HG03135 (cell line): ENCODE data around the gene RPRML.
"Not testable (repeated sequence)": the region's sequence is repeated elsewhere in the genome, so short reads cannot be mapped to it uniquely, and the experiment has no call there.

ENCODE experiments used
- ATAC-seq: cut with Tn5 transposase; IDR thresholded peaks from one replicate; pipeline ENCODE4 v1.9.1; 2021; ENCODE audit warnings: mild to moderate bottlenecking, moderate library complexity; ENCODE audit not compliant: unreplicated experiment

Gene RPRML

GRCh38 chr17:46979147-46979863 lies at the start of gene RPRML:
RPRML (minus strand) TSS chr17:46979253; CDS start chr17:46979007, 246 bp downstream.
- no peak for ATAC-seq

GRCh38 chr17:47016966-47017365 lies 37.9 kb upstream of the RPRML start:
- ATAC-seq: not testable (repeated sequence)

DNA sequence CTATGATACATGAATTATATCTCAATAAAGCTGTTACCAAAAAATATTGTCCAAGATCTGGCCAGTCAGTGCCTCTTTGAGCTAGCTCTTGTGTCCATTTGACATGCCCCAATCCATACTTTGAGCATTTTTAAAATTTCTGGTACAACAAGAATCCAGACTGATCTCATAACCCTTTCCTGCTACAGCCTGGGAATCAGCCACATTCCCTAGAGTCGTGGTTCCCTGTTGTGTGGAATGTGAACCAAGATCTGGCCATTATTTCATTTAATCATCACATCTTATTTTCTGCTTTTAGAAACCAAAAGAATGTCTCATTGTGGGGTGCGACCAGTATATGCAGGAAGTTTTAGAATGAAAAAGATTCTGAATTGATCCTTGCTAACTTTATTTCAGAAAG lies 34.3 kb upstream of the RPRML start:
- ATAC-seq: no peak

DNA sequence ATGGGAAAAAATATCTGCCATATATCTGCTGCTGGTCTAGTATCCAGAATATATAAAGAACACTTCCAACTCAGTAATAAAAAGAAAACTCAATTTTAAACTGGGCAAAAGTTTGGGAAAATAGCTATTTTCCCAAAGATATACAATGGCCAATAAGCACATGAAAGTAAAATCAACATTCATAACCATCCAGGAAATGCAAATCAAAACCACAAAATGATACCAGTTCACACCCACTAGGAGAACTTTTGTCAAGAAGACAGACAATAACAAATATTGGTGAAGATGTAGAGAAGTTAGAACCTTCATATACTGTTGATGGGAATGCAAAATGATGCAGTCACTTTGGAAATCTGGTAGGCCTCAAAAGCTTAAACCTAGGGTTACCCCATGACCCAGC lies 33.4 kb upstream of the RPRML start:
- no peak for ATAC-seq

GRCh38 chr17:47009759-47010594 lies 30.9 kb upstream of the RPRML start:
- ATAC-seq: no peak

GRCh38 chr17:47004906-47005305 lies 25.9 kb upstream of the RPRML start:
- ATAC-seq: no peak

DNA sequence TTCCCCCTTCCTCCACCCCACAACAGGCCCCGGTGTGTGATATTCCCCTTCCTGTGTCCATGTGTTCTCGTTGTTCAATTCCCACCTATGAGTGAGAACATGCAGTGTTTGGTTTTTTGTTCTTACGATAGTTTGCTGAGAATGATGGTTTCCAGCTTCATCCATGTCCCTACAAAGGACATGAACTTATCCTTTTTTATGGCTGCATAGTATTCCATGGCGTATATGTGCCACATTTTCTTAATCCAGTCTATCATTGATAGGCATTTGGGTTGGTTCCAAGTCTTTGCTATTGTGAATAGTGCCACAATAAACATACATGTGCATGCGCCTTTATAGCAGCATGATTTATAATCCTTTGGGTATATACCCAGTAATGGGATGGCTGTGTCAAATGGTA lies 24.8 kb upstream of the RPRML start:
- not testable (repeated sequence) for ATAC-seq

- no peak for ATAC-seq
These were observed 17.0 kb upstream of the RPRML start for GRCh38 chr17:46995841-46996571.

- no peak for ATAC-seq
These were observed 15.9 kb upstream of the RPRML start for GRCh38 chr17:46994993-46995392.

GRCh38 chr17:46991617-46992016 lies 12.6 kb upstream of the RPRML start:
- no peak for ATAC-seq

DNA sequence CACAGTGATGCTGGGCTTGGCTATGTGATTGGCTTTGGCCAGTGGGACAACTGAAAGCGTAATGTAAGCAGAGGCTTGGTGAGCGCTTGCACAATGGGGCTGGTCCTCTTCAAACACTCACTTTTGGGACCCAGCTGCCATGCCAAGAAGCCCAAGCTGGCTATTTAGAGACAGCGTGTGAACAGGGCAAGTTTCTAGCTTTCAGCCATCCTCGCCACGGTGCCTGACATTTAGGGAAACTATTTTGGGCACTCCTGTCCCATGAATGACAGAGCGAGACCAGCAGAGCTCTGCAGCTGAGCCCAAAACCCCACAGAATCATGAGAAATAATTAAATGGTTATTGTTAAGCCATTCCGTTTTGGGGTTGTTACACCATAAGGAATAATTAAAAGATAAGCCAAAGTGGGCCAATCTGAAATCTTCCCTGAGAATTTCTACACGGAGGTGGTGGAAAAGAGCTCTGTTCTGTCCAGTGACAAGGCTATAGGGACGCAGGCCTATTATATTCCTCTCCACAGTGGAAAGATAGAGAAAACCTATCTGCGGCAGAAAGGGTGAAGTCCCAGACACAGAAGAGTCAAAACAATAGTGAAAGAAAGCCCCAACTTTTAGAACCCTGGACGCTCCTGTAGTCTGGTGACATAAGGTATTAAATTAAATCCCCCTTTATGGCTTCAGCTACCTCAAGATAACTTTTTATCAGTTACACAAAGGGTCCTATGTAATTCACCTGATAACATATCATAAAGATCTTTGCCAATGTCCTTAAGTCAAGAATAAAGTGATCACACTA lies 10.8 kb upstream of the RPRML start:
- ATAC-seq: no peak

DNA sequence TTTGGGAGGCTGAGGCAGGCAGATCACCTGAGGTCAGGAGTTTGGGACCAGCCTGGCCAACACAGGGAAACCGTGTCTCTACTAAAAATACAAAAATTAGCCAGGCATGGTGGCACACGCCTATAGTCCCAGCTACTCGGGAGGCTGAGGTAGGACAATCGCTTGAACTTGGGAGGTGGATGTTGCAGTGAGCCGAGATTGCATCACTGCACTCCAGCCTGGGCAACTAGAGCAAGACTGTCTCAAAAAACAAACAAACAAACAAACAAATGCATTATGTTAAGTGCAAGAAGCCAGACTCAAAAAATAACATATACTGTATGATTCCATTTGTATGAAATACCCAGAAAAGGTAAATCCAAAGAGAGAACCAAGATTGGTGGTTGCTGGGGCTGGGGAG lies 8.9 kb upstream of the RPRML start:
- not testable (repeated sequence) for ATAC-seq

- no peak for ATAC-seq
These were observed 7.3 kb upstream of the RPRML start for GRCh38 chr17:46986366-46986765.

DNA sequence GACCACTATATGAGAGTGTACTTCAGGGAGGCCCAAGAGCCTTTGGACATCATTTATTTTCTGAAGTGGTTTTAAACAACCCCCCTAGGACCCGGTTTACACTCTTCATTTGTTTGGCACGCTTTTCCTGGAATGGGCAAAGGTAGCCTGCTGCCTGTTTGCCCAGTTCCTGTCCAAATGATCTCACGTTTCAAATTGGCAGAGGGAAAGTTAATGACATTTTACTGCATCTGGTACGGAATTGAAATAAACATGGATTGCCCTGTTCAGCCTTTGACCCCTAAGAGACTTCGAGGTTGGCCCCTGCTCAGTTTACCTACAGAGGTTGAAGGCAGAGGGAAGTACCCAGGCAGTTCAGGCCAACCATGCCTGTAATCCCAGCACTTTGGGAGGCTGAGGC lies 5.8 kb upstream of the RPRML start:
- no peak for ATAC-seq

- no peak for ATAC-seq
These were observed 5.3 kb upstream of the RPRML start for GRCh38 chr17:46984341-46984740.

- no peak for ATAC-seq
These were observed 4.7 kb upstream of the RPRML start for GRCh38 chr17:46983782-46984181.

DNA sequence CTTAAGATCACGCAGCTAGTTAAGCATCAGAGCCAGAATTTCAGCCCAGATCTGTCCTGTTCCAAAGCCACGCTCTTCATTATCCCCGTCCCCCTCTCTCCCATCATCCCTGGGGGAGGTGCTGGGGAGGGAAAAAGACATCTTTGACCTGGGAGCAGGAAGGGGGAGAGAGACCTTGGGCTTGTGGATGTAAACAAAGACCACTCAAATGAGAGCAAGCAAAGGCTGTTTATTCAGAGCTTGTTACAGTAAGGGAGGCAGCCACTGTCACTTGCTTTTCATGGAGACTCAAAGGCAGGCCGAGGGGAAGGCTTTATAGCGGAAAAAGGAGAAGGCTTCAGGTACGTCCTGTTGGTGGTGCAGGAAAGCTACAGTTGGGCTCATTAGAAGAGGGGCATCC lies 3.5 kb upstream of the RPRML start:
- no peak for ATAC-seq

- ATAC-seq: no peak
These were observed 435 bp downstream of the RPRML start for GRCh38 chr17:46978489-46979146.

DNA sequence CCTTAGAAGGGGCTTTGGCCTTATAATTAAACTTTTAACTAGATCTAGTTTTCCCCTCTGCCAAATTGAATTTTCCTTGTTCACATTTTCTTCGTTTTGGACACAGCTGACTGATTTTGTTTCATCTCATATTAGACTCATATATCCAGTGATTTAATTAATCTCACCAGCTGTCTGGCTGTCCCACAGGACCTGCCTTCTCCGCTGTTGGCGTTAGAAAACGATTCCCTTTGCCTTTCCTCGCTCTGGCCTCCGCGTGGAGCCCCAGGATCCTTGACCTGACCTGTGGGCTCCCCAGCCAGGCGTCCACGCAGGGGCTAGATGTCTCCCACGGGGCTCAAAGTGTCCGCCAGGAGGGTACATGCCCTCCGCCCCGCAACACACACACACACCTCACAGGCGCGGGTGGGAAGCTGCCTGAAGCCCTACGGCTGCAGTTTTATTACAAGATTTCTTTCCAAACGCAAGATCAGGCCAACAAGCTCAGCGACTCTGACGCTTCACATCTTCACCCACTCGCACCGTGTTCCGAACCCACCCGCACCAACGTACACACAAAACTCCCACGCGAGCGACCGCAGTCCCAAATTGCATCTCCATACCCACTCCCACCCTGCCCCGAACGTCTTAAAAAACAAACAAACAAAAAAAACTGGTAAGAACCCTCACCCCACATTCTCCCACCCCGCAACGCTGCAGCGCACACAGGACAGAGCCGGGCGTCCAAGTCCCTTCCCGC lies 1.1 kb downstream of the RPRML start:
- ATAC-seq: no peak

- ATAC-seq: no peak
These were observed 1.7 kb downstream of the RPRML start for GRCh38 chr17:46977348-46977747.
